Stimulated activated CD4-positive, alpha-beta T cell treated with anti-CD3 and anti-CD28 coated beads, TNF-alpha, amount 100 ng/mL, for 1 hour (primary cell): ENCODE data around the gene APPBP2.
A peak's percentile ranks its signal among the peaks of the same experiment; 100 is the strongest.
"Not testable (repeated sequence)": the region's sequence is repeated elsewhere in the genome, so short reads cannot be mapped to it uniquely, and the experiment has no call there.

Experiments
- DNase-seq, 3 donors: peaks; one replicate each; pipeline ENCODE4 v3.0.0-alpha.2; 2020; ENCODE audit warnings: low read depth in 3 of 3, low spot score in 1 of 3

Gene APPBP2

DNA sequence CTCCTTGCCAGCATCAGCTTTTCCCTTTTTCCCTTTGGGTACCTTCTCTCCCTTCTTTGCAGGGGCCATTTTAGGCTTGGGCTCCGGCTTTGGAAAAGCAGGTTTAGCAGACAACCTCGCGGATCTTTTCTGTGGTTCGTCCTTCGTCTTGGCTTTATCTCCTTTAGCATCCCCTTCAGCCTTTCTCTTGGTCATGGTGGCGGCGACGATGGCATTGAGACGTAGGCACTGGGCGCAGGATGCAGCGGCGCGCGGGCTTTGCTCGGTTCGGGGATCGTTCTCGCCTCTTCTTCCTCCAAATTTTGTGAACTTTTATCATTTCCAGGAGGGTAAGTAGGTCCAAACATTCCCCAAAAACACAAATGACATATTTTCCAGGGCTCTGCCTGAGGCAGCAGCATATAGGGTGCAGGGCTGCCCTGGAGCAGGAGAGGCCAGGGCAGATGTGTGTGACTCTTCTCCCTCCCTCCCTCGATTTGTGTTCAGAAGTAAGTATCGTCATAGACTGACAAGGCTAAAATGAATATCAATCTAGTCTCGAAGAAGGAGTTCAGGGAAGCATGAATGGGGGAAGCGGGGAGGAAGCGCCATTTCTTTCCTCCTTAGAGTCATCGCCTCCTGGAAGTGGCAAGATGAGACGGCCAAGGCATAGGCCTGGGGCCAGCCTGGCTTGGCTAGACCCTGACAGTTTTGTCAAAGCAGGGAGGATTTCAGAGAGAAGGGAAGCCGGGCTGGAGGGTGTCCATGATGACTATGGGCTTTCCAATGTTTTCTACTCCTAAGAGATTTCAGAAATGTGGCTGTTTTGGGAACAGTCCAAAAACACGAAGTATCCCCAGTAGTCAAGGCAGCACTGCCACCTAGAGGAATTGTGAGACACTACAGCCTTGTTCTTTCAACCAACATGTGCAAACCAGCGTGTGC lies 90.5 kb downstream of the APPBP2 start:
- peak in 1 of 3 donors; percentile 12 for DNase-seq

DNA sequence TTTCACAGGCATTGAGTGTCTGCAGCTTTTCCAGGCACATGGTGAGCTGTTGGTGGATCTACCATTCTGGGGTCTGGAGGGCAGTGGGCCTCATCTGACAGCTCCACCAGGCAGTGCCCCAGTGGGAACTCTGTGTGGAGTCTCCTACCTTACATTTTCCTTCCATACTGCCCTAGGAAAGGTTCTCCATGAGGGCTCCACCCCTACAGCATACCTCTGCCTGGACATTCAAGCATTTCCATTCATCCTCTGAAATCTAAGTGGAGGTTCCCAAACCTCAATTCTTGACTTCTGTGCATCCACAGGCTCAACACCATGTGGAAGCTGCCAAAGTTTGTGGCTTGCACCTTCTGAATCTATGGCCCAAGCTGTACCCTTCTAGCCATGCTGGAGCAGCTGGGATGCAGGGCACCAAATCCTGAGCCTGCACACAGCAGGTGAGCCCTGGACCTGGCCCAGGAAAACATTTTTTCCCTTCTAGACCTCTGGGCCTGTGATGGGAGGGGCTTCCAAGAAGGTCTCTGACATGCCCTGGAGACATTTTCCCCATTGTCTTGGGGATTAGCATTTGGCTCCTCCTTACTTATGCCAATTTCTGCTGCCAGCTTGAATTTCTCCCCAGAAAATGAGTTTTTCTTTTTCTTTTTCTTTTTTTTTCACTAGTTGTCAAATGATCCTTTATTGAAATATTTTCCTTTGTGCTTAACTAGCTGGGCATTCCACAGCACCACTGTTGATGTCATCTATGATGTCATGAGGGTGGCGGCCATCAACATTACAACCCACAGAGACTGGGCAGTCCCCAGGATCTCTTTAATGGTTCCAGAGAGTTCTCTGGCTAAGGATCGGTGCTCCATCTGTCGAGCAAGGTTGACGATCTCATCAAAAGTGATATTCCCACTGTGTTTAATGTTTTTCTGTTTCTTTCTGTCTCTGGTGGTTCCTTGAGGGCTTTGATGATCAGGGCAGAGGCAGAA lies 92.7 kb downstream of the APPBP2 start:
- not testable (repeated sequence) for DNase-seq

DNA sequence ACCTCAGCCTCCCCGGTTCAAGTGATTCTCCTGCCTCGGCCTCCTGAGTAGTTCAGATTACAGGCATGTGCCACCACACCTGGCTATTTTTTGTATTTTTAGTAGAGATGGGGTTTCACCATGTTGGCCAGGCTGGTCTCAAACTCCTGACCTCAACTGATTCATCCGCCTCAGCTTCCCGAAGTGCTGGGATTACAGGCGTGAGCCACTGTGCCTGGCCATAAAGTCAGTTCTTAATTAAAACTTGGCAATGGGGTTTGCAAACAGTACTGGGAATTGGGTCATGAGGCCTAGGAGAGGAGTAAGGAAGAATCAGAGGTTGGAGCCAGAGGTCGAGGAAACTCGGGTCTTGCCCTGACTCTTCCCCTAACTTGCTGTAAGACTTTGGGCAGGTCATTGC lies 95.5 kb downstream of the APPBP2 start:
- not testable (repeated sequence) for DNase-seq

DNA sequence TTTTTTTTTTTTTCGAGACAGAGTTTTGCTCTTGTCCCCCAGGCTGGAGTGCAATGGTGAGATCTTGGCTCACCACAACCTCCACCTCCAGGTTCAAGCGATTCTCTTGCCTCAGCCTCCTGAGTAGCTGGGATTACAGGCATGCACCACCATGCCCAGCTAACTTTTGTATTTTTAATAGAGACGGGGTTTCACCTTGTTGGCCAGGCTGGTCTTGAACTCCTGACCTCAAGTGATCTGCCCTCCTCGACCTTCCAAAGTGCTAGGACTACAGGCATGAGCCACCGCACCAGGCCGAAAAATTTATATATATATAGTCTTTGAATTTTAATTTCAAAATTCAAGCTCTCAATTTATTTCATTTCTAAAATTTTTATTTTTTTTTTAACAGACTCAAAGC lies 97.6 kb downstream of the APPBP2 start:
- DNase-seq, result not testable (repeated sequence)

DNA sequence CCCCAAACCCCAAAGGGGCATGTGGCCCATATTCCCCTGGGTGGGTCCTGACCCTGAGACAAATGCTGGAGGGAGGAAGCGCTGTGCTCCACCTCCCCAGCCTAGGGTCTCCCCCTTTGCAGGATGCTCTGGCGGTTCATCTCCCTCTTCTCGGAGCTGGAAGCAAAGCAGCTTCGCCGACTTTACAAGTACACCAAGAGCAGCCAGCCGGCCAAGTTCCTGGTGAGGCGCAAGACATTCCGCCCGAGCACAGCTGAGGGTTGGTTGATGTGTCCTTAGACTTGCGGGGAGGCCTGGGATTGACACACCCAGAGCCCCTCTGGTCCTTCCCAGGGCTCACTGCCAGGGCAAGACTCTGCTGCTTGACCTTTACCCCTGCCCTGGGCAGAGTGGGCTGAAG lies 99.4 kb downstream of the APPBP2 start:
- no peak for DNase-seq

DNA sequence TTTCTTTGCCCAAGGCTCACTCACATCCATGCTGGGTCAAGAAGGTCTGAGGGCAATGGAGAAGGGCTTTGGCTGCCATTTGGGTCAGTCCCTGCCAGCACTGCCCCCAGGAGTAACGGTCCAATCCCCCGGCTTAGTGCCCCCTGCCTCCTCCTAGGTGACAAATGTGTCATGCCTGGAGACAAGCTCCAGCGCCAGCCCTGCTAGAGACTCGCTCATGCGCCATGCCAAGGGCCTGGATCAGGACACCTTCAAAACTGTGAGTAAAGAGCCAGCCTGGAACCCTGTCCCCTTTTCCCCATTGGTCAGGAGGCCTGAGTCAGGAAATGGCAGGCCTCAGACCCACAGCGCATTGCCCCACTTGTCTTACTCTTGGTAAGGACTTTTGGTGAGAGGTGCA lies 100.4 kb downstream of the APPBP2 start:
- no peak for DNase-seq

DNA sequence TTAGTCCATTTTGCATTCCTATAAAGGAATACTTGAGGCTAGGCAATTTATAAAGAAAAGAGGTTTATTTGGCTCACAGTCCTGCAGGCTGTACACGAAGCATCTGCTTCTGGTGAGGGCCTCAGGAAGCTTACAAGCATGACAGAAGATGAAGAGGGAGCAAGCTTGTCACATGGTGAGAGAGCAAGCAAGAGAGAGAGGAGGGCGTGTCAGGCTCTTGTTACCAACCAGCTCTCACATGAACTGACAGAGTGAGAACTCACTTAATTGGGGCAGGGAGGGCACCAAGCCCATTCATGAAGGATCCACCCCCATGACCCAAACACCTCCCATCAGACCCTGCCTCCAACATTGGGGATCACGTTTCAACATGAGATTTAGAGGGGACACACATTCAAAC lies 102.2 kb downstream of the APPBP2 start:
- DNase-seq, result no peak

DNA sequence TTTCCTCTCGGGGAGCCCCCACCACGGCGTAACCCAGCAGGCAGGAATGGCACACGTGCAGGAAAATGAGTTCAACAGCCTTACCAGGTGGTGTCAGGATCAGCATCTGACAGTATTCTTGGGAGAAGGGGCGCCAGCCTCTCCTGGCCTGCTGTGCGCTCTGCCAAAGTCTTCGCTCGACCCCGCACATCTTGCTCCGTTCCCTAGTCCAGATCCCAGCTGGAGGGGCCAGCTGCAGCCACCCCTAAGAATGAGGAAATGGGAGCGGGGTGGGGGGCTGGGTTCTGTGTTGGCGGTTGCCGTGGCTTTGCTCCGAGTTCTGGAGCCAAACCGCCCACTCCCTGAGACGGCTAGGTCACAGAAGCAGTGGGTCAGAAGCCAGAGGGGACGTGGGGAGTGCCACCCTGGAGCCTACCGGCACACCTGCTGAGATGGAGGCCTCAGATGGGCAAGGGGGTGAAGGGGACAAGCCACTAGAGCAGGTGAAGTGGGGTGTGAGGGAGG lies 103.8 kb downstream of the APPBP2 start, which contains the start of gene CHCT1:
TSS of gene CHCT1 (plus strand) at position 328 of the 504 bp plus-strand sequence. CDS start at position 432, 104 bp downstream.
- no peak for DNase-seq

DNA sequence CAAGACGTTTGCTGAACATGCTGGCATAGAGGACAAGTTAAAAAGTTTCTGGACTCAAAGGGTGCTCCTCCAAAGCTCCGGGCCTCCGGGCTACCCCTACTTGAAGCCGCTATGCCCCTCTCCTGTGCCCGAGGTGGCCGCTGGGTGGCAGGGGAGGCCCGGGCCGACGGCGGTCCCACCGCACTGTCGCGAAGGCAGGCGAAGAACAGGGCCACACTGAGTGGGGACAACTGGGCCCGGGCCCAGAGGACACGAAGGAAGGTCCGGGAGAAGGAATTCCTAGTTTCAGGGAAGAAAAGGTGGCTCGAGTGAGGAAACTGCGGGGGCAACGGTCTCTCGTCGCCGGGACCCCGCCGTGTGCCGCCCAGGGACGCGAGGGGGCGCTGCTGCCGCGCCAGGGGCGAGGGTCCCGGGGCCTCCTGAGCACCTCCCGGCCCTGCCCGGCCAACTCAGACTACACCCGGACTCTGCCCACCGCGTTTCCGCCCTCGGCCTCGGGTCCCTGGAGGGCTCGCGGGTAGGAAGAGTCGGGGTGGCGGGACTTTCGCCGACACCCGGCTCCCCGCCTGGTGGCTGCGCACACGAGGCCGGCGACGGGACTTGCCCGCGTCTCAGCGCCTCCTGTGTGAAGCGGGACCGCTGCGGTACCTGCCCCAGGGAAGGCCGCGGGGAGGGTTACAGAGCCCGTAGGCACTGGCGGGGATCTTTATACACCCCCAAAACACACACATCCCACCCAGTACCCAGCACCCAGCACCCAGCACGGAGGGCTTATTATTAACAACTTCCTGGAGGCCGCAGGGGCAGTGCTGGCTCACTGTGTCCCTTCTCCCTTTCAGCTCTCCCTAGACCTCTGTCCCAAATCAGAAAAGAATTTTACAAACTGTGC lies 104.5 kb downstream of the APPBP2 start:
- DNase-seq, result peak; percentile 9 to 64 (median 46)

DNA sequence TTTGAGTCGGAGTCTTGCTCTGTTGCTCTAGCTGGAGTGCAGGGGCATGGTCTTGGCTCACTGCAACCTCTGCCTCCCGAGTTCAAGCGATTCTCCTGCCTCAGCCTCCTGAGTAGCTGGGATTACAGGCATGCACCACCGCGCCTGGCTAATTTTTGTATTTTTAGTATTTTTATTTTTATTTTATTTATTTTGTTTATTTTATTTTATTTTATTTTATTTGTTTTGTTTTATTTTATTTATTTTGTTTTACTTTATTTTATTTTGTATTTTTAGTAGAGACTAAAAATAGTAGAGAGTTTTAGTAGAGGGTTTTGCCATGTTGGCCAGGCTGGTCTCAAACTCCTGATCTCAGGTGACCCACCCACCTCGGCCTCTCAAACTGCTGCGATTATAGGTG lies 106.2 kb downstream of the APPBP2 start:
- not testable (repeated sequence) for DNase-seq

DNA sequence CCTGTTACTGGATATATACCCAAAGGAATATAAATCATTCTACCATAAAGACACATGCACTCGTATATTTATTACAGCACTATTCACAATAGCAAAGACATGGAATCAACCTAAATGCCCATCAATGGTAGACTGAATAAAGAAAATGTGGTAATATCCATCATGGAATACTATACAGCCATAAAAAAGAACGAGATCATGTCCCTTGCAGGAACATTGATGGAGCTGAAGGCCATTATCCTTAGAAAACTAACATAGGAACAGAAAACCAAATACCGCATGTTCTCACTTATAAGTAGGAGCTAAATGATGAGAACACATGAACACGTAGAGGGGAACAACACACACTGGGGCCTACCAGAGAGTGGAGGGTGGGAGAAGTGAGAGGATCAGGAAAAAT lies 107.0 kb downstream of the APPBP2 start:
- DNase-seq, result not testable (repeated sequence)

DNA sequence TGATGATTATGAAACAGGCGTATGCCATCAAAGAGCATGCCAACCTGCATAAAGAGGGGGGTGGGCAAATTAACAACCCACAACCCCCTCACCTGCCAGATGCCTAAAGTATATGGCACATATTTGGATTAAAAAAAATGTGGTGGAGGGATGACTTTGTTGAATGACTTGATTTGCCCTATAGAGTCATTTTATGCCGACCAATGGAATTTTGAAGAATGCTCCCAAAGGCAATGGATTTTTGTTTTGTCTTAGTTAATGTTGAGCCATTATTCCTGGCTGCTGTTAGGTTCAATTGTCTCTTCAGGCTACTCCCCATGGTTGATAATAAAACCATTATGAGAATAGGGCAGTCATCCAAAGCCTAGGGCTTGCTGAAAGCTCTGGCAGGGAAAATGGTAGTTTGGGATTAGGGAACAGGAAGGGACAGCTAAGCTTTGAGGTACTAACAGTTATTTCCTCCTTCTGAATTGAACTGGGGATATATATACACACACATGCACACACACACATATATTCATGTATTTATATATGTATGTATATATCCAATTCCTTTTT lies 109.6 kb downstream of the APPBP2 start:
- DNase-seq, result no peak

DNA sequence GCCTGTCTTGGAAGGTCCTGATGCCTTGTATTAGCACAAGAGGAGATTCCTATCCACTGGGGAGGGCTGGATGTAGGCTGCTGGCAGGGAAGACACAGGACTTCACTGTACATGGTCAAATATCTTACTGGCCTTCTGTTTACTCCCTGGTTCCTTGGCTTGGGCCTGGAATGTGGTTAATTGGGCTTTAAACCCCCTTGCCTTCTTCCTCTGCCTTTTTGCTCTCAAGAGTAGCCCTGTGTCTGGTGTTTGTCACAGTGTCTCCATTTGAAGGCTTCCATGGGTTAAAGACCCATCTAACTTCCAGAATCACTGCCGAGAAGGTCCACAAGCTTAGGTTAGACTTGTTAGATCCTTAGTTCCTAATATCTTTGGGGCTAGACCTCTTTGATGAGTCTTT lies 110.9 kb downstream of the APPBP2 start:
- DNase-seq, result no peak

DNA sequence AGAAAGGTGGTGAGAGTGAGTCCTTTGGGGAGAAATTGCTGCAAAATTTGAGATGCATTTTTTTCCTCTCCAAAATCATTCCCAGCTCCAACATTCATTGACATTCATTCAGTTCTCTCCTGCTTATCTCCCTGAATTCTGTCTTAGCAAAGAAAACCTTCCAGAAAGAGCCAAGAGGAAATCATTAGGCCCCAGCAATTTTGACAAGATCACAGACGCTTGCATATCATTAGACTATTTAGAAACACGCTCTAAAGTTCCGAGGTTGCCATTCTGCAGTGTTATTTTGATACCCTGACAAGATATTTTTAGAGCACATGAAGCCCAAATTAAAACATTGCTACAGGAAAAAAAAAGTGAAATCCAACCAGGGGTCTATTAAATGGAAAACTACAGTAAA lies 113.3 kb downstream of the APPBP2 start:
- DNase-seq, result no peak

DNA sequence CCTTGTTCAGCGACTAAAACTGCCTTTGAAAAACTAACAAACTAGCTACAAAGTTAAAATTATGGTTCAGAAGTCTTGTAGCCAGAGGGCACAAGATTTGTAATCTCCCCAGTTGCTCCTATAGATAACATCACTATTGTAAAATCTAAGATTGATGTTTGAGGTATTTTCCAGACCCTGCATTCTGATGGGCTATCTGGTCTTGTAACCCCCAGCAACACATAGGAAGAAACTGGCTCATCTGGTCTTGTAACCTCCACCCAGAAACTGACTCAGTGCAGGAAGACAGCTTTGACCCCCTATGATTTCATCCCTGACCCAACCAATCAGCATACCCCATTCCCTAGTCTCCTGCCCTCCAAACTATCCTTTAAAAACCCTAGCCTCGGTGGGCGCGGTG lies 116.0 kb downstream of the APPBP2 start:
- DNase-seq, result no peak

DNA sequence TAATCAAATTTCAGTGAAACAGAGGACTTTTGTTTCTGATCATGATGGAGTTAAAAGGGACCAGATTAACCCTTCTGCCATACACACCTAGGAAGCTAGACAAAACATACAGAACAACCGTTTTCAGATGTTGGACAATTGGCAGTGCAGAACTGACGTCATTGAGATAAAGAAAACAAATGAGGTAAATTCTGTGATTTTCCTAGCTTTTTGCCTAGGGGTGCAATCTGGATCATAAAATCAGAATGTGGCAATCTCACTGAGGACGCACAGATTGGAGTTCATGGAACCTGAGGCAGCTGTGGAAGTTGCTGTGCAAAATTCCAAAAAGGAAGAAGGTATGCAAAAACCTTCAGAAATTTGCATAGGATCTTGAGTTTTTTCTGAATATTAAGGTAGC lies 119.2 kb downstream of the APPBP2 start:
- DNase-seq, result no peak

DNA sequence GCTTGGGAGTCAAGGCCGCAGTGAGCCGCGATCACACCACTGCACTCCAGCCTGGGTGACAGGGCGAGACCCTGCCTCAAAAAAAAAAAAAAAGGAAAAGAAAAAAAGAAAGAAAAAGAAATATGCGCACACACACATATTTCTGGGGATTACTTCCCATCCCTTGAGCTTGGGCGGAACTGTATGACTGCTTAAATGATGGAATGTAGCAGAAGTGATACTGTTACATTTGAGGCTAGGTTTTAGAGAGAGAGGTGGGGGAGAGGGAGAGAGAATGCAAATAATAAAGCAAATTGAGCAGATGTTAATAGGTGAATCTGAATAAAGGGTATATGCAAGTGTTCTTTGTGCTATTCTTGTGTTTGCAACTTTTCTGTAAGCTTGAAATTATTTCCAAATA lies 122.1 kb downstream of the APPBP2 start:
- no peak for DNase-seq

DNA sequence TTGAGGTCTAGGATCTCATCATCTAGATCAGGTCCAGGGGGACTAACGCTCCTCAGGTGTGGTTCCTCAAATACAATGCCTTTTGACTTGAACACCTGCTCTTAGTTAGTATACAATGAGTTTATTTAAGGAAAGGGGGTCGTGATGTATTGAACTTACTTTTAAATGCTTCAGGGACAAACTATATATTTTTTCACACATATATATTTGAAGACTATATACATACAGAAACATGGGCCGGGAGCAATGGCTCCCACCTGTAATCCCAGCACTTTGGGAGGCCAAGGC lies 122.6 kb downstream of the APPBP2 start:
- DNase-seq, result no peak

DNA sequence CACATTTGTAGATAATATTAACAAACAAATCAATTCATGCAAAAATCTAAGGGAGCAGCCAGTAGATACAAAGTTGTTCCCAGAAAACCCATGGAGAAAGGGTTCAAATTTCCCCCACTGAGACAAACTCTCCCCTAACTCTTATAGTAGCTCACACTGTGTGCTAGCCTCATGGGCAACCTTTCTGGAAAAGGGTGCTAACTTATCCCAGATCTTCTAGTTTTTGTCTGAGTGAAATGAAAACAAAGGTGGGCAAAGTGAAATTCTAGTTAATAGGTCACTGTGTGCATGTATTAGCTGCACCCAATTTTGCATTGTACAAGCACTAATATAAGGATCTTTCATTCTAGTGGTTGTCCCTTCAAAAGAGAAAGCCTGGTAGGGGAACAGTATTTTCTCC lies 124.2 kb downstream of the APPBP2 start:
- DNase-seq, result no peak

DNA sequence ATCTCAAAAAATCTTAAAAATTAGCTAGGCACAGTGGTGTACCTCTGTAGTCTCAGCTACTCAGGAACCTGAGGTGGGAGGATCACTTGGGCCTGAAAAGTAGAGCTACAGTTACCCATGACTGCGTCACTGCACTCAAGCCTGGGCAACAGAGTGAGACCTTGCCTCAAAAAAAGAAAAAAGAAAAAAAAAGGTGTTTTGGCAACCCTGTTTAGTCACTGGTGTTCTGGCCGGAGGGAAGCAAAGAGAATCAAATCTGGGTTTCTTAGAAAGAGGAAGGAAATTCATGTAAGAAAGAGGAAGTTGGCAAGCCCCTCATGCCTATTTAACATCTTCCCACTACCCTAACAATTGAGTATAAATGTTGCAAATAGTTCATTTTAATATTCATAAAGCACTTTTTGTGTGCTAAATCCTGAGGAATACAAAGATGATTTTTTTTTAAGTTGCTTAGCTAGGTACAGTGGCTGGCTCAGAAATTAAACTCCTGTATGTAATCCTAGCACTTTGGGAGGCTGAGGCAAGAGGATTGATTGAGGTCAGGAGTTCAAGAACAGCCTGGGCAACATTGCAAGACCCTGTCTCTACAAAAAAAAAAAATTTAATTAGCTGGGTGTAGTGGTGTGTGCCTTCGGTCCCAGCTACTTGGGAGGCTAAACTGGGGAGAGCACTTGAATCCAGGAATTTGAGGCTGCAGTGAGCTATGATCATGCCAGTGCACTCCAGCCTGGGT lies 127.6 kb downstream of the APPBP2 start:
- no peak for DNase-seq
